ENCODE results near the gene RMDN2. TPM values are rescaled to one million over a fixed set of nuclear protein-coding genes. Genes with fewer than 3 reads are reported as not detected.
A peak's percentile ranks its signal among the peaks of the same experiment; 100 is the strongest.

Gene RMDN2
- total RNA-seq, 1 experiment from 2014 or later: 4.3 TPM

DNA sequence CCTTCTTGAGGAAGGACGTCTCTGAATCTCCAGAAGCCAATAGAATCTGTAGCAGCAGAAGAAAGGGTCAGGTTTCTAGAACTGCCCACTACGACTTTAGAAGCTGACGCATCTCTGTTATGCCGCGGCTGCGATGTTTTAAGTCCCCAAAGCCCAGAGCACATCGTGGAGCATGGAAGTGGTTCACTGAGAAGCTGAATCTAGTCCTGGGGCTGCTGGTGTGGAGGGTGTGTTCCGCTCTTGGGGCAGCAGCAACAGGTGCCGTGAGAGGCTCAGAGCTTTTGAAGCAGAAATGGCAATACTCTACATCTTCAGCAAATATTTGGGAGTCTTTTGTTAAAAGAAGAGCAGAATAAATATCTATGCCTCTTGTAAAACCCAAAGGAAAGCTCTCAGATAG, 48.9 kb upstream of the RMDN2 start:
- H3K4me3 Mint-ChIP-seq (ENCODE audit: unreplicated experiment): no peak overlapping the region
- no TSS peak for BruUV-seq (replicated peaks)
- TF ChIP-seq, protein P1, sequence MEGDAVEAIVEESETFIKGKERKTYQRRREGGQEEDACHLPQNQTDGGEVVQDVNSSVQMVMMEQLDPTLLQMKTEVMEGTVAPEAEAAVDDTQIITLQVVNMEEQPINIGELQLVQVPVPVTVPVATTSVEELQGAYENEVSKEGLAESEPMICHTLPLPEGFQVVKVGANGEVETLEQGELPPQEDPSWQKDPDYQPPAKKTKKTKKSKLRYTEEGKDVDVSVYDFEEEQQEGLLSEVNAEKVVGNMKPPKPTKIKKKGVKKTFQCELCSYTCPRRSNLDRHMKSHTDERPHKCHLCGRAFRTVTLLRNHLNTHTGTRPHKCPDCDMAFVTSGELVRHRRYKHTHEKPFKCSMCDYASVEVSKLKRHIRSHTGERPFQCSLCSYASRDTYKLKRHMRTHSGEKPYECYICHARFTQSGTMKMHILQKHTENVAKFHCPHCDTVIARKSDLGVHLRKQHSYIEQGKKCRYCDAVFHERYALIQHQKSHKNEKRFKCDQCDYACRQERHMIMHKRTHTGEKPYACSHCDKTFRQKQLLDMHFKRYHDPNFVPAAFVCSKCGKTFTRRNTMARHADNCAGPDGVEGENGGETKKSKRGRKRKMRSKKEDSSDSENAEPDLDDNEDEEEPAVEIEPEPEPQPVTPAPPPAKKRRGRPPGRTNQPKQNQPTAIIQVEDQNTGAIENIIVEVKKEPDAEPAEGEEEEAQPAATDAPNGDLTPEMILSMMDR (IDR thresholded peaks at IDR 0.05; ENCODE audit: insufficient read depth in 1 of 2, low read depth in 1 of 2, low read length in 1 of 2, severe bottlenecking in 1 of 2, unreplicated experiment in 1 of 2): no peak
- no peaks in the 10 kb centered on the region for H3K9me3 ChIP-seq
- H3K36me3 ChIP-seq (ENCODE audit: control insufficient read depth, insufficient read depth, low read length): no peaks in the 10 kb centered on the region
- DNase-seq: no peak
- H3K27ac Mint-ChIP-seq (ENCODE audit: unreplicated experiment): no peak overlapping the region
- H3K9me3 Mint-ChIP-seq (ENCODE audit: unreplicated experiment): no peaks in the 10 kb centered on the region
- H3K4me1 Mint-ChIP-seq (ENCODE audit: low read depth, unreplicated experiment): peaks cover 9% of the 10 kb centered on the region
- no peak overlapping the region for H3K4me3 ChIP-seq (ENCODE audit: low read depth, low read length)
- ChIA-PET POLR2A (no interaction called here), CTCF (interaction anchor here (0.8 to 4.9 kb wide), 4 partner anchors 10 to 480 kb away, joined by 4 to 94 read pairs (median 24); no protein-coding TSS in a partner anchor)
- H3K4me1 ChIP-seq: no peaks in the 10 kb centered on the region; the same call in 1 of the 2 replicates
- no peaks in the 10 kb centered on the region for H3K27me3 ChIP-seq (replicated peaks; ENCODE audit: control insufficient read depth, insufficient read depth, low read length)
- no peaks in the 10 kb centered on the region for H3K27me3 Mint-ChIP-seq (ENCODE audit: insufficient read depth, unreplicated experiment)
- no peaks in the 10 kb centered on the region for H3K36me3 Mint-ChIP-seq (ENCODE audit: insufficient read depth, unreplicated experiment)
- intact Hi-C loops (cut with micrococcal nuclease; ENCODE audit: unreplicated experiment): loop anchor here (2.0 to 5.0 kb wide), 2 partner anchors 219 to 299 kb away; no protein-coding TSS in a partner anchor

DNA sequence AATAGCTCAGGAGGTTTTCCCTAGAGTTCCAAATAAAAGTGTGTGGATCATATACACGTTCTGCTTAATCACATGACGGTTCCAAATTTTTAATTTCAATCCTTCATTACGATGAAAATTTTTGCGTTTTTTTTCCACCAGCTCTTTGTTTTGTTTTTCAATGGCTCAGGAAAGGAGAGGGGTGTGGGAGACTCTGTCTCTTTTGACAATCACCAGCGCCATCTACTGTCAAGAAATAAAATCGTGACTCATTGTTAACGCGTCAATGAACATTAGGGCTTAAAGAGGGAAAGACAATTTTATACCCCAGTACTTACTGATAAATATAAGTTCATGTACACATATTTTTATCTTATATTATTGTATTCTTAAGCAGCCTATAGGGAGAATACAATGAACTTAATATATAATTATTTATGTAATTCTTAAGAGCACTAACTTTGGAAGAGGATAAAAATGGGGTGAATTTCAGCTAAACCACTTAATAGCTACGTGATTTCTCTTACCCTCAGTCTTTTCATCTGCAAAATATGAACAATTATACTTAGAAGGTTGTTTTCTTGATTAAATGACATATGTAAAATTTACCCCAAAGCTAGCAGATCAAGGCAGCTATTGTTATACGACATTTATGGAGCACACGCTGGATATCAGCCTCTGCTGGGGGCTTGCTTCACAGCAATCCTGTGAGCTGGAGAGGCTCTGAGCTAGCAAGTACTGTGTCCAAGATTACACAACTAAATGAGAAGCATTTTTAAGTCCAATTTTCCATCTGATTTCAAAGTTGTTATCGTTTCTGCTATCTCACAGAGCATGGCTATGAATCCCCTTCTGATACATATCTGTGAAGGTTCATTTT, 47.4 kb upstream of the RMDN2 start:
- no peaks in the 10 kb centered on the region for H3K36me3 ChIP-seq (ENCODE audit: control insufficient read depth, insufficient read depth, low read length)
- Mint-ChIP-seq H3K36me3 (ENCODE audit: insufficient read depth, unreplicated experiment) (no peaks in the 10 kb centered on the region), H3K27ac (ENCODE audit: unreplicated experiment) (no peak overlapping the region), H3K4me3 (ENCODE audit: unreplicated experiment) (no peak overlapping the region), H3K27me3 (ENCODE audit: insufficient read depth, unreplicated experiment) (no peaks in the 10 kb centered on the region), H3K4me1 (ENCODE audit: low read depth, unreplicated experiment) (peaks cover 9% of the 10 kb centered on the region), H3K9me3 (ENCODE audit: unreplicated experiment) (no peaks in the 10 kb centered on the region)
- ChIA-PET POLR2A (interaction anchor here (0.5 to 0.6 kb wide), 2 partner anchors 466 to 828 kb away, joined by 3 to 8 read pairs; no protein-coding TSS in a partner anchor), CTCF (interaction anchor here (0.5 to 4.9 kb wide), 43 partner anchors 9 to 537 kb away, joined by 3 to 94 read pairs (median 4); no protein-coding TSS in a partner anchor)
- no peaks in the 10 kb centered on the region for H3K27me3 ChIP-seq (replicated peaks; ENCODE audit: control insufficient read depth, insufficient read depth, low read length)
- no peaks in the 10 kb centered on the region; the same call in 1 of the 2 replicates for H3K4me1 ChIP-seq
- intact Hi-C loops (cut with micrococcal nuclease; ENCODE audit: unreplicated experiment): loop anchor here (1.0 to 5.0 kb wide), 6 partner anchors 45 to 481 kb away; no protein-coding TSS in a partner anchor
- TF ChIP-seq, protein P1 (IDR thresholded peaks at IDR 0.05; ENCODE audit: insufficient read depth in 1 of 2, low read depth in 1 of 2, low read length in 1 of 2, severe bottlenecking in 1 of 2, unreplicated experiment in 1 of 2): peak; percentile 68 to 80
- no peak overlapping the region for H3K4me3 ChIP-seq (ENCODE audit: low read depth, low read length)
- peak in 1 of 2 experiments; percentile 74 for DNase-seq
- BruUV-seq (replicated peaks): no TSS peak
- no peaks in the 10 kb centered on the region for H3K9me3 ChIP-seq

DNA sequence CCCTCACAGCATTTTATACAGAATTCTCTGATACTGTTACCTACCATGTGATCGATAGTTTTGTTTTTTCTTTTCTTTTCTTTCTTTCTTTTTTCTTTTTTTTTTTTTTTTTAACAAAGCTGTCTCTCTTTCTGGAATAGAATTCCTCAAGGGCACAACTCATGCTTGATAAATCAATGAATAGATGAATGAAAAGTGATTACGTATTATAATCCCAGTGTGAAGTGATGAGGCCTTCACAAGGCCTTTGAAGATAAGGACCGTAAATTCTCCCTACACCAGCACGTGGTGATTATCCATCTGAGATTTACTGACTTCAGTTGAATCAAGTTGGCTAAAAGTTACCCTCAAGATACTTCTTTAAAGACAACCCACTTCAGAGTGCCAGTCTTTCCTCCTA, 46.6 kb upstream of the RMDN2 start:
- no peaks in the 10 kb centered on the region; the same call in 1 of the 2 replicates for H3K4me1 ChIP-seq
- no TSS peak for BruUV-seq (replicated peaks)
- POLR2A ChIA-PET: interaction anchor here (0.6 kb wide), 1 partner anchor 463 kb away, joined by 5 read pairs; no protein-coding TSS in a partner anchor
- H3K4me3 Mint-ChIP-seq (ENCODE audit: unreplicated experiment): no peak overlapping the region
- TF ChIP-seq, protein P1 (IDR thresholded peaks at IDR 0.05; ENCODE audit: insufficient read depth in 1 of 2, low read depth in 1 of 2, low read length in 1 of 2, severe bottlenecking in 1 of 2, unreplicated experiment in 1 of 2): no peak
- CTCF ChIA-PET: interaction anchor here (0.6 to 4.9 kb wide), 3 partner anchors 180 to 482 kb away, joined by 4 to 94 read pairs (median 62); no protein-coding TSS in a partner anchor
- DNase-seq: no peak
- no peak overlapping the region for H3K27ac Mint-ChIP-seq (ENCODE audit: unreplicated experiment)
- H3K36me3 ChIP-seq (ENCODE audit: control insufficient read depth, insufficient read depth, low read length): no peaks in the 10 kb centered on the region
- H3K9me3 Mint-ChIP-seq (ENCODE audit: unreplicated experiment): no peaks in the 10 kb centered on the region
- H3K27me3 Mint-ChIP-seq (ENCODE audit: insufficient read depth, unreplicated experiment): no peaks in the 10 kb centered on the region
- intact Hi-C loops (cut with micrococcal nuclease; ENCODE audit: unreplicated experiment): loop anchor here (5.0 kb wide), 1 partner anchor 221 kb away; no protein-coding TSS in a partner anchor
- no peaks in the 10 kb centered on the region for H3K27me3 ChIP-seq (replicated peaks; ENCODE audit: control insufficient read depth, insufficient read depth, low read length)
- H3K36me3 Mint-ChIP-seq (ENCODE audit: insufficient read depth, unreplicated experiment): no peaks in the 10 kb centered on the region
- peaks cover 9% of the 10 kb centered on the region for H3K4me1 Mint-ChIP-seq (ENCODE audit: low read depth, unreplicated experiment)
- no peaks in the 10 kb centered on the region for H3K9me3 ChIP-seq
- H3K4me3 ChIP-seq (ENCODE audit: low read depth, low read length): no peak overlapping the region

Data from Caco-2 (cell line).